GM12875 (cell line): ENCODE data around the gene SPATA32.

ENCODE experiments used
- H3K4me3 ChIP-seq: one replicate; pipeline ENCODE4 v1.5.1; 2011; ENCODE audit warnings: low read depth, low read length, control low read depth
- TF ChIP-seq, protein P1 (sequence below): IDR thresholded peaks from 2 replicates; pipeline ENCODE4 v1.5.1; 2011; ENCODE audit warnings: low read depth, mild to moderate bottlenecking, control low read depth, inconsistent platforms, low read length, moderate library complexity, borderline replicate concordance; ENCODE audit not compliant: insufficient read depth

Gene SPATA32

DNA sequence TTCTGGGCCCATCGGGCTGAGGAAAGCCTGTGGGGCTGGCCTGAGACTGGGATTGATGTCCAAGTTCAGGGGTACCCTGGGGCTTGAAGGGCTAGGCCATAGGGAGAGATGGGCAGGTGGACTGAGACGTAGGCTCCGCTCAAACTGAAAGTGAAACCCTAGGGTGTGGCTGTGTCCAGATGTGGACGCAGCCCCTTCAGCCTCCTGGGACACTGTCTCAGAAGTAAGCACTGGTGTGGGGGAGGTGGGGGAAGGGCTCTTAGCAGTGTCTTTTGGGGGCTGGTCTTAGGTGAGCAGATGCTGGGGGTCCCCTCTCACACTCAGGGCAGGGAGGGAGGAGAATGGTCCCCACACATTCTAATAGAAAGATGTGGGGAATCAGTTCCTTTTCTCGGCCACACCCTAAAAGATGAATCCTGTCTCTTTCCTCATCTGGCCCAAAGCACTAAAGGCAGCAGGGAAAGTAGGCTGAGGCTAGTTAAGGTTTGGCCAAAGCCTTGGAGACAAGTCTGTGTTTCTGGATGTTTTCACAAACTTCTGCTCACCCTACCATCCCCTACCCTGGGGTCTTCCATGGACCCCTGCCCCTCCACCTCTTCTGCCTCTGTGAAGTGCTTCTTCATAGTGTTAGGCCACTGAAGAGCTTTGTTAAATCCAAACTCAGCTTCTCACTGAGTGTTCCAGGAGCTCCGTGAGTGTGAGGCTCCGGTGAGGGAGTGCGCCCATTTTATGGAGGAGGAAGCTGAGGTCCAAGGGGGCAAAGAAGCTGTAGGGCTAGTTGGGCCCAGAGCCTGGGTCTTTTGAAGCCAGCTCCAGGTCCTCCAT, 34.6 kb downstream of the SPATA32 start:
- peak overlapping the region; percentile 79 for H3K4me3 ChIP-seq
- TF ChIP-seq, protein P1, sequence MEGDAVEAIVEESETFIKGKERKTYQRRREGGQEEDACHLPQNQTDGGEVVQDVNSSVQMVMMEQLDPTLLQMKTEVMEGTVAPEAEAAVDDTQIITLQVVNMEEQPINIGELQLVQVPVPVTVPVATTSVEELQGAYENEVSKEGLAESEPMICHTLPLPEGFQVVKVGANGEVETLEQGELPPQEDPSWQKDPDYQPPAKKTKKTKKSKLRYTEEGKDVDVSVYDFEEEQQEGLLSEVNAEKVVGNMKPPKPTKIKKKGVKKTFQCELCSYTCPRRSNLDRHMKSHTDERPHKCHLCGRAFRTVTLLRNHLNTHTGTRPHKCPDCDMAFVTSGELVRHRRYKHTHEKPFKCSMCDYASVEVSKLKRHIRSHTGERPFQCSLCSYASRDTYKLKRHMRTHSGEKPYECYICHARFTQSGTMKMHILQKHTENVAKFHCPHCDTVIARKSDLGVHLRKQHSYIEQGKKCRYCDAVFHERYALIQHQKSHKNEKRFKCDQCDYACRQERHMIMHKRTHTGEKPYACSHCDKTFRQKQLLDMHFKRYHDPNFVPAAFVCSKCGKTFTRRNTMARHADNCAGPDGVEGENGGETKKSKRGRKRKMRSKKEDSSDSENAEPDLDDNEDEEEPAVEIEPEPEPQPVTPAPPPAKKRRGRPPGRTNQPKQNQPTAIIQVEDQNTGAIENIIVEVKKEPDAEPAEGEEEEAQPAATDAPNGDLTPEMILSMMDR = no peak

DNA sequence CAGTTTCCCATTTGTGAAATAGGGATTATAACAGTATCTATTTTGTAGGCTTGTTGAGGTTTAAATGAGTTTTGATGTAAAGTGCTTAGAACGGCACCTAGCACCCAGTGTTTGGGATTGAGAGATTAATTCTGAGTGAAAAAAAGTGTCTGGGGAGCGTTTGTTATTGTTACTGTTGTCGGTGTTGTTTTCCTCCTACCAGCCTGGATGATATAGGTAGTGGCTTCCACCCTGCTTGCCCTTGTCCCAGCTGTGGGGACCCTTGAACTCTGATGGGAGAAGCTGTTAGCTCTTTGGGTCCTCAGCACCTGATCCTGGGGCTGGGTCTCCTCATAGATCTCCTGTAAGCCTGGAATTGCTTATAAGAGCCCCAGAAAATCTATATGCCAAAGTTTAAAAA, 35.3 kb downstream of the SPATA32 start:
- peak overlapping the region; percentile 79 for H3K4me3 ChIP-seq
- TF ChIP-seq, protein P1 = no peak

DNA sequence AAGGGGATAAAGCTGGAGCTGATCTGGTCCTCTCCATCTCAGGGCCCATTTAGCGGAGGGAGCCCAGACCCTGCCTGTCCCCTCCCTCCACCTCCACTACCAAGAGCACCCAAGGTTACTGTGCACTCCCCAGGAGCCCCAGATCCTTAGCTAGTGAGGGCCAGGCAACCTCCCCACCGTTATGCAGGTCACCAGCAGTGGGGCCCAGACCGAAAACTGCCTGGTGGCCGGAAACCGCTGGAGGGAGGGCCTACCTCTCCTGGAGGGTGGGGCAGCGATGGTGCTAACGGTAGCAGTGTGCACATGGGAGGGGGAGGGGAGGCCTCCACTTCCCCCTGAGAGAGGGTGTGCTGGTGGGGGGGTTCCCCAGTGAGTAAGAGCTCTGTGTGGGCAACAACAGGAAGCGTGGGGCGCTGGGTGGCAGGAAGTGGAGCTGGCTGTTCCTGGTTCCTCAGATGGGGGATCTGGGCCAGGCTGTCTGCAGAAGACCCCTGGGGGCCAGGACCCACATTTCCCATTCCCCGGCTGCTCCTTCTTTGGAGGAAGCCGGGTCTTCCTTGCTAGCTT, 35.8 kb downstream of the SPATA32 start:
- H3K4me3 ChIP-seq = peak overlapping the region; percentile 79
- TF ChIP-seq, protein P1 = no peak

DNA sequence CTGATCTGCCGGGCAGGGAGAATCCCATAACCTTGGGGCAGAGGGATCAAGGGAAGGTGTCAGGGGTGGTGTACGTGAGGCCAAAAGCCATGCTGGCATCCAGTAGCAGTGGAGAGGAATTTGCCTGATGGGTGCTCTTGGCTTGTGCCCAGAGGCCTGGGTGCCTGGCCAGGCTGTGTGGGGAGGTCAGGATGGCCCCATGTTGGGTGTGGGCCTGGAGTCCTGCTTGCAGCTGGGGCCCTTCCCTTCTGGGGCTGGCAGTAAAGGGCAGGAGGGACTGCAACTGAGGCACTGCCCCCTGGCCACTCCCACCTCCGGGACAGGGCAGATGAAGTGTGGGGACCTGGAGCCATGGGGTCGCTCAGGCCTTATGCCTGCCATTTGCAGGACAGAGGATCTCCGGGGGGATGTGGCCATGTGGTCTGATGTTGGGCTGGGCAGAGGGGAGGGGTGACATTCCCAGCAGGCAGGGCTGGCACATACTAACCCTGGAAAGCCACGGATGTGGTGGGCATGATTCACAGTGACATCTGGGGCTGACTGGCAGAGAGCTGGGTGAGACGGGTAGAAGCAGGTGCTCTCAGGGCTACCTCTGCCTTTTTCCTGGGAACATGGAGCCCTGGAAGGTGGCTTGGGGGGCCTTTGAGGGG, 36.7 kb downstream of the SPATA32 start:
- TF ChIP-seq, protein P1 = no peak
- H3K4me3 ChIP-seq = peak overlapping the region; percentile 79

DNA sequence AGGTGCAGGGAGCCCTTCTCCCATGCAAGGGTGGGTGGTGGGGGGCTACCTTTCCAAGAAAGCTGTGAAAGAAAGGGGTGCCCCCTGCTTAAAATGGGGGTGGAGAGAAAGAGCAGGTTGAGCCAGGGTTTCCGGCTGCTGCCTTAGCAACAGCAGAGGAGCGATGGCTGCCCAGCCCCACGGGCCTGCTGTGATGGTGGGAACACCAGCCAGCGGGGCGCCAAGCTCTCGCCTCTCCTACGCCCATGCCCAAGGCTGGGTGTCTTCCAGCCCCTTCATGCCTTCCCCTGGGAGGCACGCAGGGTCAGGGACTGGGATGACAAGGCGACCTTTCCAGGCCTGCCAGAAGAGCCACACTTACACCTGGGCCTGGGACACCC, 37.2 kb downstream of the SPATA32 start:
- TF ChIP-seq, protein P1 = no peak
- peak overlapping the region; percentile 79 for H3K4me3 ChIP-seq

DNA sequence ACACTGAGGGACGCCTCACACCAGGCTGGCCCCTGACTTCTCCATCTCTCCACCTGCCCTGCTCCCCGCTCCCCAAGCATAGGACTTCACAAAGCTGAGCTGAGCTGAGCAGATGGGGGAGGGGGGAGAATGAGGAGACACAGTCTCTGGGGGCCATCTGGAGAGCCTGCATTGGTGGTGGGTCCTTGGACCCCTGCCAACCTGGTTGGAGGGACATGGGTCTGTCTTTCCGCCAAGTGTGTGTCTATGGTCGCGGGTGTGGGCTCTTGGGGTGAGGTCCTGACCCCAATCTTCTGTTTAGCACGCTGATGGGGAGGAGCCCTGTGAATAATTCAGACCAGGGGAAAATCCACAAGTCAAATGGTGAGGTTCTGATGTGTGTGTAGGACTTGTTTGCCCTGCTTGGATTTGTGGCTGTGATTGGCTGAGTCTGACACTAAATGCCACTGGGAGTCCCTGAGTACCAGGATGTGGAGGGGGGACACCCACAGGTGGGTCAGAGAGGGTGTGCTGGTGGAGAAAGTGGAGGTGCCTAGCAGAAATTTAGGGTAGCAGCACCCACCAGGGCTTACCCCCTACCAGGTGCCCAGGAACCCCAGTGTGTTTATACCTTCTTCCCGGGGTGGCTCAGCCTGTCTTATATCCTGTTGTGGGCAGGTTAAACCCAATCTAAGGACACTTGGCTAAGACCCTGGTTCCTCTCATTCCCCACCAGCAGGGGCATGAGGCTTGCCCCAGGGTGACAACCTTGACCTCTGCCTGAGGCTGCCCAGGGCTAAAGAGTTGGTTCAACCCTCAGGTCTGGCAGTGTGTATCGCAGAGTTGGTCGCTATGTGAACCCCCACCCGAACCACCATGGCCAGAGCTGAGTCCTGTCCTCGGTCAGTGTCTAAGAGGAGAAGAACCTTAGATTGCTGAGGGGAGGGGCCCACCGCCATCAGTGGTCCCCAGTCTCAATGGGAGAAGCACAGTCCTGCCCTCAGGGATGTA, 38.1 kb downstream of the SPATA32 start:
- peak overlapping the region; percentile 79 for H3K4me3 ChIP-seq

More for the DNA sequence above, 38.1 kb downstream of the SPATA32 start:
- TF ChIP-seq, protein P1 = peak; percentile 35; the same call in 1 of the 2 replicates
